GM03348 (cell line): ENCODE measurements around the gene NR2C2.
"Not testable (repeated sequence)": the region's sequence is repeated elsewhere in the genome, so short reads cannot be mapped to it uniquely, and the experiment has no call there.

Experiments used
- DNase-seq: peaks from one replicate; pipeline ENCODE4 v3.0.0; 2012; ENCODE audit warnings: low spot score

NR2C2 gene

GRCh38 chr3:14947100-14947885, at the start of gene NR2C2:
TSS of gene NR2C2 (plus strand) at chr3:14947583. CDS start at chr3:15003915, 56,332 bp downstream.
- peak; percentile 96 for DNase-seq

- DNase-seq = no peak
Measured at GRCh38 chr3:14898929-14899328, 48.5 kb upstream of the NR2C2 start.

GRCh38 chr3:14899993-14900618, 47.3 kb upstream of the NR2C2 start:
- no peak for DNase-seq

- DNase-seq = no peak
Measured at GRCh38 chr3:14900881-14901873, 46.2 kb upstream of the NR2C2 start.

GRCh38 chr3:14902719-14903118, 44.7 kb upstream of the NR2C2 start:
- DNase-seq = peak; percentile 35

- not testable (repeated sequence) for DNase-seq
Measured at GRCh38 chr3:14903501-14903900, 43.9 kb upstream of the NR2C2 start.

- no peak for DNase-seq
Measured at GRCh38 chr3:14905055-14905657, 42.2 kb upstream of the NR2C2 start.

GRCh38 chr3:14906355-14906971, 40.9 kb upstream of the NR2C2 start:
- DNase-seq = no peak

- DNase-seq = no peak
Measured at GRCh38 chr3:14907043-14907966, 40.1 kb upstream of the NR2C2 start.

- no peak for DNase-seq
Measured at GRCh38 chr3:14909250-14909649, 38.1 kb upstream of the NR2C2 start.

GRCh38 chr3:14911651-14912050, 35.7 kb upstream of the NR2C2 start:
- DNase-seq = no peak

GRCh38 chr3:14913071-14913925, 34.1 kb upstream of the NR2C2 start:
- DNase-seq = no peak

- DNase-seq = no peak
Measured at GRCh38 chr3:14913926-14914778, 33.2 kb upstream of the NR2C2 start.

GRCh38 chr3:14914779-14915117, 32.6 kb upstream of the NR2C2 start:
- DNase-seq = no peak

GRCh38 chr3:14915636-14916222, 31.7 kb upstream of the NR2C2 start:
- DNase-seq = no peak

- DNase-seq = no peak
Measured at GRCh38 chr3:14918356-14918860, 29.0 kb upstream of the NR2C2 start.

GRCh38 chr3:14920536-14920935, 26.8 kb upstream of the NR2C2 start:
- no peak for DNase-seq

- peak; percentile 92 for DNase-seq
Measured at GRCh38 chr3:14921034-14921616, 26.3 kb upstream of the NR2C2 start.
